HEK293 (cell line): Measurements from ENCODE around the gene CD2BP2.

Experiments
- CTCF ChIA-PET: fragments of 350-600 bp; formaldehyde crosslinking; extraction: SDS; loops from one replicate; lab custom pipeline; 2021; ENCODE audit warnings: antibody characterized with exemption; lab: Yijun Ruan, JAX
- POLR2A ChIA-PET: fragments of 300-600 bp; formaldehyde crosslinking; extraction: SDS; loops from one replicate; lab custom pipeline; 2020; ENCODE audit warnings: antibody characterized with exemption, inconsistent platforms; lab: Yijun Ruan, JAX
- H3K27ac ChIP-seq: fragments of 200-500 bp; sonication (Bioruptor generic); 2 replicates; pipeline ENCODE4 v1.5.1; 2014; ENCODE audit warnings: low read depth, low read length, control low read depth, inconsistent platforms; ENCODE audit errors: extremely low read depth
- H3K36me3 ChIP-seq, 2 experiments: fragments of 200-500 bp in 1 of 2; sonication (Bioruptor generic) in 1 of 2; 1 replicate in 1 of 2; 2 replicates in 1 of 2; pipeline ENCODE4 v1.5.1; 2014 to 2017; ENCODE audit warnings: inconsistent platforms in 2 of 2, low read length in 2 of 2; ENCODE audit not compliant: control insufficient read depth in 2 of 2, insufficient read depth in 1 of 2
- H3K4me1 ChIP-seq: fragments of 200-500 bp; sonication (Bioruptor generic); 2 replicates; pipeline ENCODE4 v1.5.1; 2014; ENCODE audit warnings: mild to moderate bottlenecking, low read length, inconsistent platforms; ENCODE audit not compliant: control insufficient read depth, insufficient read depth
- H3K4me3 ChIP-seq: 2 replicates; pipeline ENCODE4 v1.5.1; 2011; ENCODE audit warnings: low read depth, mild to moderate bottlenecking, control low read depth, low read length, moderate library complexity
- H3K9me3 ChIP-seq: fragments of 200-500 bp; sonication (Bioruptor generic); 2 replicates; pipeline ENCODE4 v1.5.1; 2014; ENCODE audit warnings: low read depth, low read length, inconsistent platforms; ENCODE audit not compliant: control insufficient read depth, insufficient read depth
- GLIS2 ChIP-seq: fragments of 450-650 bp; formaldehyde crosslinking; IDR thresholded peaks from 2 replicates; pipeline ENCODE4 v1.5.1; 2016; ENCODE audit warnings: missing biosample characterization, missing genetic modification characterization
- KLF1 ChIP-seq: fragments of 450-650 bp; formaldehyde crosslinking; IDR thresholded peaks from 2 replicates; pipeline ENCODE4 v1.5.1; 2016; ENCODE audit warnings: missing biosample characterization, missing genetic modification characterization
- KLF16 ChIP-seq: fragments of 450-650 bp; formaldehyde crosslinking; IDR thresholded peaks from 2 replicates; pipeline ENCODE4 v1.5.1; 2017; ENCODE audit warnings: missing biosample characterization, missing genetic modification characterization
- KLF7 ChIP-seq: fragments of 450-650 bp; formaldehyde crosslinking; IDR thresholded peaks from 2 replicates; pipeline ENCODE4 v1.5.1; 2016; ENCODE audit warnings: missing biosample characterization, missing genetic modification characterization, borderline replicate concordance
- OSR2 ChIP-seq: fragments of 450-650 bp; formaldehyde crosslinking; IDR thresholded peaks from 2 replicates; pipeline ENCODE4 v1.5.1; 2016; ENCODE audit warnings: missing biosample characterization, missing genetic modification characterization
- OVOL3 ChIP-seq: fragments of 450-650 bp; formaldehyde crosslinking; IDR thresholded peaks from 2 replicates; pipeline ENCODE4 v1.5.1; 2016; ENCODE audit warnings: missing biosample characterization, missing genetic modification characterization
- PRDM1 ChIP-seq: fragments of 450-650 bp; formaldehyde crosslinking; IDR thresholded peaks from 2 replicates; pipeline ENCODE4; 2016; ENCODE audit warnings: missing biosample characterization, missing genetic modification characterization
- REPIN1 ChIP-seq: fragments of 450-650 bp; formaldehyde crosslinking; IDR thresholded peaks from 2 replicates; pipeline ENCODE4 v1.5.1; 2017; ENCODE audit warnings: missing biosample characterization, missing genetic modification characterization, low read depth
- SP2 ChIP-seq: fragments of 450-650 bp; formaldehyde crosslinking; IDR thresholded peaks from 2 replicates; pipeline ENCODE4 v1.5.1; 2016; ENCODE audit warnings: missing biosample characterization, missing genetic modification characterization
- ZBTB21 ChIP-seq: fragments of 450-650 bp; formaldehyde crosslinking; IDR thresholded peaks from 2 replicates; pipeline ENCODE4 v1.5.1; 2017; ENCODE audit warnings: missing biosample characterization, missing genetic modification characterization
- ZNF138 ChIP-seq: fragments of 450-650 bp; formaldehyde crosslinking; IDR thresholded peaks from 2 replicates; pipeline ENCODE4 v1.5.1; 2016; ENCODE audit warnings: missing biosample characterization, missing genetic modification characterization, borderline replicate concordance
- ZNF2 ChIP-seq: fragments of 450-650 bp; formaldehyde crosslinking; IDR thresholded peaks from 2 replicates; pipeline ENCODE4 v1.5.1; 2016; ENCODE audit warnings: missing biosample characterization, missing genetic modification characterization
- ZNF324 ChIP-seq: fragments of 450-650 bp; formaldehyde crosslinking; IDR thresholded peaks from 2 replicates; pipeline ENCODE4 v1.5.1; 2016; ENCODE audit warnings: missing biosample characterization, missing genetic modification characterization
- ZNF426 ChIP-seq: fragments of 450-650 bp; formaldehyde crosslinking; IDR thresholded peaks from 2 replicates; pipeline ENCODE4 v1.5.1; 2017; ENCODE audit warnings: missing biosample characterization, missing genetic modification characterization, mild to moderate bottlenecking, inconsistent platforms, moderate library complexity
- ZNF48 ChIP-seq: fragments of 450-650 bp; formaldehyde crosslinking; IDR thresholded peaks from 2 replicates; pipeline ENCODE4 v1.5.1; 2016; ENCODE audit warnings: missing biosample characterization, missing genetic modification characterization
- ZNF501 ChIP-seq: fragments of 450-650 bp; formaldehyde crosslinking; IDR thresholded peaks from 2 replicates; pipeline ENCODE4 v1.5.1; 2016; ENCODE audit warnings: missing biosample characterization, missing genetic modification characterization
- ZNF514 ChIP-seq: fragments of 450-650 bp; formaldehyde crosslinking; IDR thresholded peaks from 2 replicates; pipeline ENCODE4 v1.5.1; 2016; ENCODE audit warnings: missing biosample characterization, missing genetic modification characterization
- ZNF596 ChIP-seq: fragments of 450-650 bp; IDR thresholded peaks from 2 replicates; pipeline ENCODE4 v1.5.0; 2018; ENCODE audit warnings: missing biosample characterization, mild to moderate bottlenecking, missing genetic modification characterization, moderate library complexity
- ZNF600 ChIP-seq: fragments of 450-650 bp; formaldehyde crosslinking; IDR thresholded peaks from 2 replicates; pipeline ENCODE4 v1.5.1; 2016; ENCODE audit warnings: missing biosample characterization, missing genetic modification characterization
- ZNF776 ChIP-seq: fragments of 450-650 bp; formaldehyde crosslinking; IDR thresholded peaks from 2 replicates; pipeline ENCODE4 v1.5.0; 2017; ENCODE audit warnings: missing biosample characterization, missing genetic modification characterization, borderline replicate concordance
- ZSCAN30 ChIP-seq: fragments of 450-650 bp; IDR thresholded peaks from 2 replicates; pipeline ENCODE4 v1.5.1; 2018; ENCODE audit warnings: missing biosample characterization, mild to moderate bottlenecking, missing genetic modification characterization, moderate library complexity
- TF ChIP-seq, protein P1 (sequence below): fragments of 450-650 bp; formaldehyde crosslinking; IDR thresholded peaks from 2 replicates; pipeline ENCODE4 v1.5.1; 2016; ENCODE audit warnings: missing biosample characterization, missing genetic modification characterization
- TF ChIP-seq, protein P2 (sequence below): fragments of 450-650 bp; formaldehyde crosslinking; IDR thresholded peaks from 2 replicates; pipeline ENCODE4 v1.5.1; 2016; ENCODE audit warnings: missing biosample characterization, missing genetic modification characterization
- TF ChIP-seq, protein P3 (sequence below): fragments of 450-650 bp; formaldehyde crosslinking; IDR thresholded peaks from 2 replicates; pipeline ENCODE4 v1.5.1; 2016; ENCODE audit warnings: missing biosample characterization, missing genetic modification characterization
- TF ChIP-seq, protein P4 (sequence below): fragments of 450-650 bp; formaldehyde crosslinking; optimal IDR thresholded peaks from 2 replicates; pipeline ENCODE3; 2016; ENCODE audit warnings: missing biosample characterization, mild to moderate bottlenecking, missing genetic modification characterization
- TF ChIP-seq, protein P5 (sequence below): fragments of 450-650 bp; formaldehyde crosslinking; conservative IDR thresholded peaks from 2 replicates; pipeline ENCODE4 v1.5.1; 2016; ENCODE audit warnings: low read depth, missing biosample characterization, missing genetic modification characterization

The CD2BP2 gene

DNA sequence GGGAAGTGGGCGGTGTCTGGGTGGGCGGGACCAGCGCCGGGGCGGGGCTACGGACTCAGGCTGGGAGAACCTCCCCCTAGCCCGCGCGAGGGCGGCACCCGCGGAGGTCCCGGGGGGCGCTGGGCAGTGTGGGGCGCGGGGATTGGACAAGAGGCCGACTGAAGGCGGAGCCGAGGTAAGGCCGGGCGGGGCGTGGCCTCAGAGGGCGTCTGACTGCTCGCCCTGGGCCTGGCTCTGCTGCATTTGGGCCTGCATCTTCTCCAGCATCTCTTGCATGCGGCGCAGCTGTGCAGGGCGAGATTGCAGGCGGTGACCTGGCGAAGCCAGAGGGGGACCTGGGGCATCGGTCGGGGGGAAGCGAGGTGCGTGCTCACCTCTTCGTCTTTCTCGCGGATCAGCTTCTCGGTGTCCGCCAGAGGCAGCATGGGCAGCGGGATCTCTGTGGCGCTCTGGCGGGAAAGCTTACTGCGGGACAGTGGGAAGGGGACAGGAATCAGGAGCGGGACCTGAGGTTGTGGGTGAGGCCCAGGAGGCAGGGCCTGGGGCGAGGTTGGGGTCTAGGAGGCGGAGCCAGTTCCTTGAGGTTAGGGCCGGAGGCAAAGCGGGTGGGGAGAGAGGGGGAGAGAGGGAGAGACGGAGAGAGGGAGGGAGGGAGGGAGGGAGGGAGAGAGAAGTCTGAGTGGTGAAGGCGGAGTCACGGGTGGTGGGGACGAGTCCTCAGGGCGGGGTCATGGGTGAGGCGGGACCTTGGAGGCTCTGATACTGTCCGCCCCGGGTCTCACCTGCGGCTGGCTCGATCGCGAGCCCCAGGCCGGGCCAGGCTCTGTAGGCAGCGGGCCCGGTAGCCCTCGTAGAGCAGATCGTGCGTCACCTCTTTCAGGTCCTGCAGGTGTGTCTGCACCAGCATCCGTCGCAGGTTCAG is 23.4 kb upstream of the CD2BP2 start:
- Histone ChIP-seq H3K27ac (peak overlapping the region; percentile 97), H3K4me3 (peak overlapping the region; percentile 78), H3K36me3 (peaks cover 0 to 8% of the 10 kb centered on the region in 2 experiments; a peak in 1 of 3 replicates), H3K9me3 (no peaks in the 10 kb centered on the region), H3K4me1 (no peaks in the 10 kb centered on the region)
- POLR2A ChIA-PET, result interaction anchor here (0.6 to 3.2 kb wide), 22 partner anchors 9 to 574 kb away, joined by 3 to 19 read pairs (median 3); partner anchors contain the start of genes CD2BP2, DCTPP1, FBRS and TAOK2
- CTCF ChIA-PET, result interaction anchor here (0.7 to 1.5 kb wide), 6 partner anchors 9 to 280 kb away, joined by 3 to 5 read pairs (median 5); partner anchors contain the start of gene ZNF48
- TF ChIP-seq, protein P1, sequence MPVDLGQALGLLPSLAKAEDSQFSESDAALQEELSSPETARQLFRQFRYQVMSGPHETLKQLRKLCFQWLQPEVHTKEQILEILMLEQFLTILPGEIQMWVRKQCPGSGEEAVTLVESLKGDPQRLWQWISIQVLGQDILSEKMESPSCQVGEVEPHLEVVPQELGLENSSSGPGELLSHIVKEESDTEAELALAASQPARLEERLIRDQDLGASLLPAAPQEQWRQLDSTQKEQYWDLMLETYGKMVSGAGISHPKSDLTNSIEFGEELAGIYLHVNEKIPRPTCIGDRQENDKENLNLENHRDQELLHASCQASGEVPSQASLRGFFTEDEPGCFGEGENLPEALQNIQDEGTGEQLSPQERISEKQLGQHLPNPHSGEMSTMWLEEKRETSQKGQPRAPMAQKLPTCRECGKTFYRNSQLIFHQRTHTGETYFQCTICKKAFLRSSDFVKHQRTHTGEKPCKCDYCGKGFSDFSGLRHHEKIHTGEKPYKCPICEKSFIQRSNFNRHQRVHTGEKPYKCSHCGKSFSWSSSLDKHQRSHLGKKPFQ (tag by site-specific recombination), result peak; percentile 76
- TF ChIP-seq ZSCAN30 (tag by site-specific recombination), result no peak; the same call in 1 of the 2 replicates
- peak; percentile 87; the same call in 1 of the 2 replicates for TF ChIP-seq KLF7 (tag by site-specific recombination)
- TF ChIP-seq, protein P2, sequence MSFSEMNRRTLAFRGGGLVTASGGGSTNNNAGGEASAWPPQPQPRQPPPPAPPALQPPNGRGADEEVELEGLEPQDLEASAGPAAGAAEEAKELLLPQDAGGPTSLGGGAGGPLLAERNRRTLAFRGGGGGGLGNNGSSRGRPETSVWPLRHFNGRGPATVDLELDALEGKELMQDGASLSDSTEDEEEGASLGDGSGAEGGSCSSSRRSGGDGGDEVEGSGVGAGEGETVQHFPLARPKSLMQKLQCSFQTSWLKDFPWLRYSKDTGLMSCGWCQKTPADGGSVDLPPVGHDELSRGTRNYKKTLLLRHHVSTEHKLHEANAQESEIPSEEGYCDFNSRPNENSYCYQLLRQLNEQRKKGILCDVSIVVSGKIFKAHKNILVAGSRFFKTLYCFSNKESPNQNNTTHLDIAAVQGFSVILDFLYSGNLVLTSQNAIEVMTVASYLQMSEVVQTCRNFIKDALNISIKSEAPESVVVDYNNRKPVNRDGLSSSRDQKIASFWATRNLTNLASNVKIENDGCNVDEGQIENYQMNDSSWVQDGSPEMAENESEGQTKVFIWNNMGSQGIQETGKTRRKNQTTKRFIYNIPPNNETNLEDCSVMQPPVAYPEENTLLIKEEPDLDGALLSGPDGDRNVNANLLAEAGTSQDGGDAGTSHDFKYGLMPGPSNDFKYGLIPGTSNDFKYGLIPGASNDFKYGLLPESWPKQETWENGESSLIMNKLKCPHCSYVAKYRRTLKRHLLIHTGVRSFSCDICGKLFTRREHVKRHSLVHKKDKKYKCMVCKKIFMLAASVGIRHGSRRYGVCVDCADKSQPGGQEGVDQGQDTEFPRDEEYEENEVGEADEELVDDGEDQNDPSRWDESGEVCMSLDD, result no peak; the same call in 1 of the 2 replicates
- peak; percentile 65; the same call in 1 of the 2 replicates for TF ChIP-seq ZNF600 (tag by site-specific recombination)
- TF ChIP-seq ZNF138, result no peak
- no peak for TF ChIP-seq ZNF596 (tag by site-specific recombination)
- peak; percentile 97 for TF ChIP-seq SP2 (tag by site-specific recombination)
- TF ChIP-seq ZBTB21, result no peak
- TF ChIP-seq OSR2 (tag by site-specific recombination), result no peak
- peak; percentile 89; the same call in 1 of the 2 replicates for TF ChIP-seq ZNF324
- no peak for TF ChIP-seq ZNF426 (tag by site-specific recombination)
- TF ChIP-seq ZNF514 (tag by site-specific recombination), result no peak
- TF ChIP-seq KLF1 (tag by site-specific recombination), result peak; percentile 75
- TF ChIP-seq GLIS2 (tag by site-specific recombination), result peak; percentile 62; the same call in 1 of the 2 replicates
- TF ChIP-seq PRDM1, result peak; percentile 39; the same call in 1 of the 2 replicates
- no peak for TF ChIP-seq ZNF48
- no peak for TF ChIP-seq ZNF776 (tag by site-specific recombination)
- TF ChIP-seq, protein P3, sequence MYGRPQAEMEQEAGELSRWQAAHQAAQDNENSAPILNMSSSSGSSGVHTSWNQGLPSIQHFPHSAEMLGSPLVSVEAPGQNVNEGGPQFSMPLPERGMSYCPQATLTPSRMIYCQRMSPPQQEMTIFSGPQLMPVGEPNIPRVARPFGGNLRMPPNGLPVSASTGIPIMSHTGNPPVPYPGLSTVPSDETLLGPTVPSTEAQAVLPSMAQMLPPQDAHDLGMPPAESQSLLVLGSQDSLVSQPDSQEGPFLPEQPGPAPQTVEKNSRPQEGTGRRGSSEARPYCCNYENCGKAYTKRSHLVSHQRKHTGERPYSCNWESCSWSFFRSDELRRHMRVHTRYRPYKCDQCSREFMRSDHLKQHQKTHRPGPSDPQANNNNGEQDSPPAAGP (tag by site-specific recombination), result peak; percentile 93
- peak; percentile 96 for TF ChIP-seq ZNF2
- TF ChIP-seq, protein P4, sequence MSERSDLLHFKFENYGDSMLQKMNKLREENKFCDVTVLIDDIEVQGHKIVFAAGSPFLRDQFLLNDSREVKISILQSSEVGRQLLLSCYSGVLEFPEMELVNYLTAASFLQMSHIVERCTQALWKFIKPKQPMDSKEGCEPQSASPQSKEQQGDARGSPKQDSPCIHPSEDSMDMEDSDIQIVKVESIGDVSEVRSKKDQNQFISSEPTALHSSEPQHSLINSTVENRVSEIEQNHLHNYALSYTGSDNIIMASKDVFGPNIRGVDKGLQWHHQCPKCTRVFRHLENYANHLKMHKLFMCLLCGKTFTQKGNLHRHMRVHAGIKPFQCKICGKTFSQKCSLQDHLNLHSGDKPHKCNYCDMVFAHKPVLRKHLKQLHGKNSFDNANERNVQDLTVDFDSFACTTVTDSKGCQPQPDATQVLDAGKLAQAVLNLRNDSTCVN (tag by site-specific recombination), result peak; percentile 64
- peak; percentile 94; the same call in 1 of the 2 replicates for TF ChIP-seq REPIN1 (tag by site-specific recombination)
- peak; percentile 89 for TF ChIP-seq ZNF501
- TF ChIP-seq OVOL3 (tag by site-specific recombination), result peak; percentile 78; the same call in 1 of the 2 replicates
- TF ChIP-seq, protein P5, sequence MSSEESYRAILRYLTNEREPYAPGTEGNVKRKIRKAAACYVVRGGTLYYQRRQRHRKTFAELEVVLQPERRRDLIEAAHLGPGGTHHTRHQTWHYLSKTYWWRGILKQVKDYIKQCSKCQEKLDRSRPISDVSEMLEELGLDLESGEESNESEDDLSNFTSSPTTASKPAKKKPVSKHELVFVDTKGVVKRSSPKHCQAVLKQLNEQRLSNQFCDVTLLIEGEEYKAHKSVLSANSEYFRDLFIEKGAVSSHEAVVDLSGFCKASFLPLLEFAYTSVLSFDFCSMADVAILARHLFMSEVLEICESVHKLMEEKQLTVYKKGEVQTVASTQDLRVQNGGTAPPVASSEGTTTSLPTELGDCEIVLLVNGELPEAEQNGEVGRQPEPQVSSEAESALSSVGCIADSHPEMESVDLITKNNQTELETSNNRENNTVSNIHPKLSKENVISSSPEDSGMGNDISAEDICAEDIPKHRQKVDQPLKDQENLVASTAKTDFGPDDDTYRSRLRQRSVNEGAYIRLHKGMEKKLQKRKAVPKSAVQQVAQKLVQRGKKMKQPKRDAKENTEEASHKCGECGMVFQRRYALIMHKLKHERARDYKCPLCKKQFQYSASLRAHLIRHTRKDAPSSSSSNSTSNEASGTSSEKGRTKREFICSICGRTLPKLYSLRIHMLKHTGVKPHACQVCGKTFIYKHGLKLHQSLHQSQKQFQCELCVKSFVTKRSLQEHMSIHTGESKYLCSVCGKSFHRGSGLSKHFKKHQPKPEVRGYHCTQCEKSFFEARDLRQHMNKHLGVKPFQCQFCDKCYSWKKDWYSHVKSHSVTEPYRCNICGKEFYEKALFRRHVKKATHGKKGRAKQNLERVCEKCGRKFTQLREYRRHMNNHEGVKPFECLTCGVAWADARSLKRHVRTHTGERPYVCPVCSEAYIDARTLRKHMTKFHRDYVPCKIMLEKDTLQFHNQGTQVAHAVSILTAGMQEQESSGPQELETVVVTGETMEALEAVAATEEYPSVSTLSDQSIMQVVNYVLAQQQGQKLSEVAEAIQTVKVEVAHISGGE (tag by site-specific recombination), result peak; percentile 87
- TF ChIP-seq KLF16 (tag by site-specific recombination), result peak; percentile 93
